IMR-90 (cell line): ENCODE results near the gene CSNK2A1. TPM values are rescaled to one million over a fixed set of nuclear protein-coding genes. Genes with fewer than 3 reads are reported as not detected.

Experiments
- ATAC-seq: fragments of 200-7000 bp; cut with Tn5 transposase; 2 replicates; pipeline ENCODE4 v1.9.1; 2020; ENCODE audit warnings: low read depth, mild to moderate bottlenecking, moderate library complexity
- BruUV-seq: library from RNA; stranded (reverse); fragments of 400-500 nt; replicated peaks from 2 replicates; lab custom pipeline; 2021; lab: Mats Ljungman, UMichigan
- CTCF ChIA-PET: fragments of 300-600 bp; formaldehyde crosslinking; extraction: SDS; loops from one replicate; lab custom pipeline; 2021; ENCODE audit warnings: antibody characterized with exemption; lab: Yijun Ruan, JAX
- POLR2A ChIA-PET: fragments of 300-600 bp; sonication (Branson Sonifier 250); formaldehyde crosslinking; loops from one replicate; lab custom pipeline; 2022; ENCODE audit warnings: antibody characterized with exemption; ENCODE audit not compliant: unreplicated experiment; lab: Charles Lee
- DNase-seq: peaks from one replicate; pipeline ENCODE4 v3.0.0; 2013
- H2AFZ ChIP-seq: replicated peaks from 2 replicates; pipeline ENCODE3; 2013; ENCODE audit warnings: low read length, mild to moderate bottlenecking; ENCODE audit not compliant: poor library complexity
- H2AK5ac ChIP-seq: 2 replicates; pipeline ENCODE4 v1.6.1; 2013; ENCODE audit warnings: low read depth, low read length, inconsistent platforms
- H2AK9ac ChIP-seq: replicated peaks from 2 replicates; pipeline ENCODE3; 2013; ENCODE audit warnings: mild to moderate bottlenecking, low read depth, low read length, moderate library complexity; ENCODE audit not compliant: poor library complexity
- H2BK120ac ChIP-seq: 2 replicates; pipeline ENCODE4 v1.6.1; 2013; ENCODE audit warnings: low read depth, low read length, inconsistent platforms
- H2BK15ac ChIP-seq: 3 replicates; pipeline ENCODE4 v1.6.1; 2013; ENCODE audit warnings: low read depth, low read length, inconsistent platforms
- H2BK20ac ChIP-seq: 2 replicates; pipeline ENCODE4 v1.6.1; 2013; ENCODE audit warnings: low read depth, mild to moderate bottlenecking, inconsistent platforms, low read length, moderate library complexity
- H2BK5ac ChIP-seq: 2 replicates; pipeline ENCODE4 v1.6.1; 2013; ENCODE audit warnings: mild to moderate bottlenecking, low read depth, low read length, inconsistent platforms; ENCODE audit not compliant: poor library complexity, severe bottlenecking
- H3K14ac ChIP-seq: replicated peaks from 2 replicates; pipeline ENCODE4 v1.6.1; 2013; ENCODE audit warnings: low read depth, low read length, inconsistent platforms
- H3K18ac ChIP-seq: 2 replicates; pipeline ENCODE4 v1.6.1; 2013; ENCODE audit warnings: low read depth, low read length, control low read depth
- H3K23ac ChIP-seq: 2 replicates; pipeline ENCODE4 v1.6.1; 2013; ENCODE audit warnings: low read depth, low read length, inconsistent platforms
- H3K27ac ChIP-seq: 2 replicates; pipeline ENCODE4 v1.5.1; 2013; ENCODE audit warnings: mild to moderate bottlenecking, control low read depth, low read length; ENCODE audit not compliant: insufficient read depth
- H3K27me3 ChIP-seq: 2 replicates; pipeline ENCODE4 v1.6.1; 2013; ENCODE audit warnings: low read length; ENCODE audit not compliant: control insufficient read depth, insufficient read depth
- H3K36me3 ChIP-seq: 2 replicates; pipeline ENCODE4 v1.6.1; 2013; ENCODE audit warnings: low read length, mixed read lengths; ENCODE audit not compliant: control insufficient read depth, insufficient read depth
- H3K4ac ChIP-seq: 2 replicates; pipeline ENCODE4 v1.6.1; 2013; ENCODE audit warnings: low read depth, low read length, inconsistent platforms
- H3K4me1 ChIP-seq: 2 replicates; pipeline ENCODE4 v1.6.1; 2013; ENCODE audit warnings: low read length, mixed read lengths; ENCODE audit not compliant: control insufficient read depth, insufficient read depth
- H3K4me2 ChIP-seq: 2 replicates; pipeline ENCODE4 v1.6.1; 2013; ENCODE audit warnings: low read depth, mild to moderate bottlenecking, control low read depth, low read length, moderate library complexity
- H3K4me3 ChIP-seq: 2 replicates; pipeline ENCODE4 v1.5.1; 2013; ENCODE audit warnings: low read depth, mild to moderate bottlenecking, control low read depth, low read length, moderate library complexity; ENCODE audit not compliant: insufficient read depth
- H3K56ac ChIP-seq: 2 replicates; pipeline ENCODE4 v1.6.1; 2013; ENCODE audit warnings: low read length, inconsistent platforms; ENCODE audit not compliant: insufficient read depth; ENCODE audit errors: extremely low read depth
- H3K79me1 ChIP-seq, 2 experiments: 2 replicates each; pipeline ENCODE4 v1.6.1; 2013; ENCODE audit warnings: low read length in 2 of 2, inconsistent platforms in 1 of 2, low read depth in 1 of 2
- H3K9ac ChIP-seq: 2 replicates; pipeline ENCODE4 v1.6.1; 2013; ENCODE audit warnings: low read depth, low read length, control low read depth
- H3K9me1 ChIP-seq: 2 replicates; pipeline ENCODE4 v1.6.1; 2013; ENCODE audit warnings: low read length, inconsistent platforms; ENCODE audit not compliant: insufficient read depth
- H3K9me3 ChIP-seq: 2 replicates; pipeline ENCODE4 v1.6.1; 2013; ENCODE audit warnings: low read length; ENCODE audit not compliant: control insufficient read depth, insufficient read depth
- H4K20me1 ChIP-seq: 2 replicates; pipeline ENCODE4 v1.6.1; 2013; ENCODE audit warnings: low read length, inconsistent platforms; ENCODE audit not compliant: insufficient read depth
- H4K5ac ChIP-seq: 2 replicates; pipeline ENCODE4 v1.6.1; 2013; ENCODE audit warnings: mild to moderate bottlenecking, low read depth, low read length, control low read depth
- H4K8ac ChIP-seq, 2 experiments: 2 replicates each; pipeline ENCODE4 v1.6.1; 2013; ENCODE audit warnings: low read depth in 2 of 2, low read length in 2 of 2, control low read depth in 1 of 2, inconsistent platforms in 1 of 2
- H4K91ac ChIP-seq: 2 replicates; pipeline ENCODE4 v1.6.1; 2013; ENCODE audit warnings: low read depth, low read length, inconsistent platforms; ENCODE audit not compliant: insufficient read depth
- BHLHE40 ChIP-seq: fragments of 150-350 bp; IDR thresholded peaks from 2 replicates; pipeline ENCODE4 v1.6.1; 2016; ENCODE audit warnings: mild to moderate bottlenecking, low read depth, low read length
- CHD1 ChIP-seq: IDR thresholded peaks from 2 replicates; pipeline ENCODE4 v1.6.1; 2012; ENCODE audit warnings: low read depth, low read length, improper control_type of control experiment
- CTCF ChIP-seq: conservative IDR thresholded peaks from 2 replicates; pipeline ENCODE4 v1.5.1; 2012; ENCODE audit warnings: mild to moderate bottlenecking, low read depth, low read length, improper control_type of control experiment
- ELK1 ChIP-seq: fragments of 150-350 bp; IDR thresholded peaks from 2 replicates; pipeline ENCODE4 v1.6.1; 2016; ENCODE audit warnings: low read depth, mild to moderate bottlenecking, low read length, moderate library complexity, borderline replicate concordance
- FOS ChIP-seq: fragments of 150-350 bp; IDR thresholded peaks from 2 replicates; pipeline ENCODE4 v1.6.1; 2016; ENCODE audit warnings: low read depth, low read length
- MAFK ChIP-seq: IDR thresholded peaks from 2 replicates; pipeline ENCODE4 v1.6.1; 2012; ENCODE audit warnings: low read depth, low read length, improper control_type of control experiment
- MAZ ChIP-seq: IDR thresholded peaks from 2 replicates; pipeline ENCODE4 v1.6.1; 2012; ENCODE audit warnings: low read depth, mild to moderate bottlenecking, low read length, improper control_type of control experiment, moderate library complexity, borderline replicate concordance
- MXI1 ChIP-seq: IDR thresholded peaks from 2 replicates; pipeline ENCODE4 v1.6.1; 2012; ENCODE audit warnings: low read depth, mild to moderate bottlenecking, low read length, moderate library complexity, borderline replicate concordance
- NFE2L2 ChIP-seq: fragments of 150-350 bp; IDR thresholded peaks from 2 replicates; pipeline ENCODE4 v1.6.1; 2016; ENCODE audit warnings: low read depth, mild to moderate bottlenecking, low read length
- POLR2A ChIP-seq: IDR thresholded peaks from 2 replicates; pipeline ENCODE4 v1.6.1; 2012; ENCODE audit warnings: mild to moderate bottlenecking, low read depth, low read length
- RAD21 ChIP-seq: IDR thresholded peaks from 2 replicates; pipeline ENCODE4 v1.6.1; 2012; ENCODE audit warnings: low read length, improper control_type of control experiment
- RCOR1 ChIP-seq: IDR thresholded peaks from 2 replicates; pipeline ENCODE4 v1.6.1; 2012; ENCODE audit warnings: mild to moderate bottlenecking, low read length, improper control_type of control experiment; ENCODE audit not compliant: insufficient replicate concordance
- RFX5 ChIP-seq: IDR thresholded peaks from 2 replicates; pipeline ENCODE4 v1.8.0; 2012; ENCODE audit warnings: low read depth, mild to moderate bottlenecking, low read length, moderate library complexity
- SMC3 ChIP-seq: fragments of 150-350 bp; IDR thresholded peaks from 2 replicates; pipeline ENCODE4 v1.6.1; 2016; ENCODE audit warnings: low read depth, mild to moderate bottlenecking, antibody characterized with exemption, low read length, moderate library complexity
- WGBS, 2 experiments: methylation state at CpG; one replicate each; pipeline versions ENCODE4 v1.1.5 to v1.1.7; 2013; ENCODE audit warnings: missing lambda C conversion rate in 2 of 2; ENCODE audit not compliant: insufficient read length in 1 of 2; ENCODE audit errors: extremely low coverage in 2 of 2; 5-methylcytosine and 5-hydroxymethylcytosine counted together
- dilution Hi-C: fragments of 300-500 bp; cut with HindIII; formaldehyde crosslinking; loops from one replicate; pipeline ENCODE4 v1.14.3; 2018; ENCODE audit warnings: low sequenced_read_pairs; ENCODE audit not compliant: unreplicated experiment
- in situ Hi-C: fragments of 300-500 bp; cut with MboI; formaldehyde crosslinking; loops from 3 replicates; pipeline ENCODE4 v1.14.3; 2019; ENCODE audit warnings: low sequenced_read_pairs, inconsistent platforms, mixed read lengths
- intact Hi-C: fragments of 100-400 bp; cut with micrococcal nuclease; formaldehyde crosslinking; loops from 2 replicates; pipeline ENCODE4 v1.10.0; 2022
- polyA plus RNA-seq, 3 experiments: library from polyadenylated mRNA; depleted of rRNA; stranded (reverse); fragments of >200 nt; gene quantifications; 2 replicates each; pipeline ENCODE4 v1.2.3, GENCODE V29; 2012; ENCODE audit warnings: low replicate concordance in 1 of 3
- total RNA-seq: library from RNA; depleted of rRNA; stranded (reverse); fragments of >200 nt; gene quantifications from 2 replicates; pipeline ENCODE4 v1.2.3, GENCODE V29; 2012
- TF ChIP-seq, protein P1 (sequence below): fragments of 150-350 bp; IDR thresholded peaks from 2 replicates; pipeline ENCODE4 v1.6.1; 2017; ENCODE audit warnings: mild to moderate bottlenecking, antibody characterized with exemption, low read length, low read depth

The CSNK2A1 gene
- total and polyA plus RNA-seq, 2 of the 4 experiments (the other 2 are of a cell fraction), result 86.3 to 151 TPM

- no peak overlapping the region for H3K56ac ChIP-seq
- TF ChIP-seq BHLHE40 (no peak), RAD21 (no peak), RFX5 (no peak), MXI1 (no peak), NFE2L2 (no peak), MAFK (no peak), CTCF (no peak), MAZ (no peak), CHD1 (no peak), FOS (no peak), POLR2A (no peak), SMC3 (no peak), RCOR1 (no peak), ELK1 (no peak)
- TF ChIP-seq, protein P1, sequence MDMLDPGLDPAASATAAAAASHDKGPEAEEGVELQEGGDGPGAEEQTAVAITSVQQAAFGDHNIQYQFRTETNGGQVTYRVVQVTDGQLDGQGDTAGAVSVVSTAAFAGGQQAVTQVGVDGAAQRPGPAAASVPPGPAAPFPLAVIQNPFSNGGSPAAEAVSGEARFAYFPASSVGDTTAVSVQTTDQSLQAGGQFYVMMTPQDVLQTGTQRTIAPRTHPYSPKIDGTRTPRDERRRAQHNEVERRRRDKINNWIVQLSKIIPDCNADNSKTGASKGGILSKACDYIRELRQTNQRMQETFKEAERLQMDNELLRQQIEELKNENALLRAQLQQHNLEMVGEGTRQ, result no peak
Observed at GRCh38 chr20:544153-544725, 649 bp upstream of the CSNK2A1 start.

More at GRCh38 chr20:544153-544725, 649 bp upstream of the CSNK2A1 start:
- ChIA-PET CTCF (interaction anchor here (1.3 kb wide), 1 partner anchor 18 kb away, joined by 4 read pairs; no protein-coding TSS in a partner anchor), POLR2A (no interaction called here)
- dilution Hi-C loops, result no loop called here
- no peak overlapping the region; the same call in 1 of the 3 replicates for H2BK15ac ChIP-seq
- in situ Hi-C loops, result loop anchor here (10.0 kb wide), 1 partner anchor 111 kb away; the partner anchor contains the start of gene SRXN1
- H3K36me3 ChIP-seq, result peaks cover 4% of the 10 kb centered on the region; the same call in 1 of the 2 replicates
- peak overlapping the region; percentile 11; the same call in 1 of the 2 replicates for H2BK120ac ChIP-seq
- H2BK20ac ChIP-seq, result no peak overlapping the region
- no peak overlapping the region for H3K23ac ChIP-seq
- DNase-seq (no peak), ATAC-seq (no peak)
- peaks cover 7% of the 10 kb centered on the region for H3K9me3 ChIP-seq
- H3K79me1 ChIP-seq, result peaks cover 3 to 37% of the 10 kb centered on the region in 2 experiments; a peak in 2 of 4 replicates
- WGBS, 2 experiments, result 100% methylated on average over 3 of the region's 6 CpGs; no CpG with 5 or more reads in 1 of the 2 experiments
- H4K20me1 ChIP-seq, result peaks cover 32% of the 10 kb centered on the region
- H4K5ac ChIP-seq, result peak overlapping the region; percentile 88
- no peaks in the 10 kb centered on the region for H3K9me1 ChIP-seq
- H3K4me2 ChIP-seq, result peak overlapping the region; percentile 47; the same call in 1 of the 2 replicates
- no peak overlapping the region for H2AK5ac ChIP-seq
- H3K4me1 ChIP-seq, result no peaks in the 10 kb centered on the region; the same call in 1 of the 2 replicates
- H4K91ac ChIP-seq, result peak overlapping the region; percentile 35; the same call in 1 of the 2 replicates
- H2AK9ac ChIP-seq, result no peak overlapping the region
- intact Hi-C loops, result loop anchor here (5.0 kb wide), 1 partner anchor 192 kb away; no protein-coding TSS in a partner anchor
- no TSS peak for BruUV-seq
- H2AFZ ChIP-seq, result peak overlapping the region; percentile 97
- peak overlapping the region; percentile 72 to 100 for H4K8ac ChIP-seq
- no peak overlapping the region for H3K4me3 ChIP-seq
- peaks cover 8% of the 10 kb centered on the region for H3K27me3 ChIP-seq
- H3K27ac ChIP-seq, result no peak overlapping the region; the same call in 1 of the 2 replicates
- no peak overlapping the region for H3K9ac ChIP-seq
- no peak overlapping the region for H3K18ac ChIP-seq
- H3K4ac ChIP-seq, result peak overlapping the region; percentile 30; the same call in 1 of the 2 replicates
- H2BK5ac ChIP-seq, result no peak overlapping the region
- H3K14ac ChIP-seq, result no peak overlapping the region
